Measurements from ENCODE around the gene APOL2.

DNA sequence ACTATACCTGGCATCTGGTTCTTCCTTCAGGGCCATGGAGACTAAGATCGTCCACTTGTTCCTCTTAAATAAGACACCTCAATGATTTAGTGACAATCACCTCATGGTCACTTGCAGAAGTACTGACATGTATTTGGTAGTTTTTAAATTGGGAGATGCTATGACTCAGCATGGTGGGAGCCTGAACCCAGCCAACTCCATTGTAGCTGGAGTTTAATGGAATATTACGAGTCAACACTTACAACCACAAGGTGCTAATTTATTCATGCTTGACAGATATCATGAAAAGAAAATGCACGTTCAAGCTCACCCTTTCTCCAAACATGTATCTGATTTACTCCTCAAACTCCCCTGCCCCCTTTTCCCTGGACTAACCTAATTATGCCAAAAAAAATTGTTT lies 62.2 kb downstream of the APOL2 start:
- TF ChIP-seq CTCF (IDR thresholded peaks at IDR 0.05) = no peak
- TF ChIP-seq POLR2A (IDR thresholded peaks at IDR 0.05) = no peak
- no peak for TF ChIP-seq POLR2AphosphoS5 (IDR thresholded peaks at IDR 0.05)
- no peak for TF ChIP-seq EP300 (IDR thresholded peaks at IDR 0.05; ENCODE audit: low read depth)

All from transverse colon (tissue), 4 donors.